Lower lobe of right lung (tissue), 2 donors: ENCODE results near the gene TESMIN. TPM values are rescaled to one million over a fixed set of nuclear protein-coding genes. Genes with fewer than 3 reads are reported as not detected.

ENCODE experiments used
- ATAC-seq, 2 donors: fragments of 200-7000 bp; cut with Tn5 transposase; one replicate each; pipeline ENCODE4 v1.9.1; 2020 to 2022; ENCODE audit warnings: mild to moderate bottlenecking in 2 of 2, moderate library complexity in 2 of 2
- DNase-seq: peaks from one replicate; pipeline ENCODE4 v3.0.0-alpha.2; 2020
- H3K27ac ChIP-seq: fragments of 200-600 bp; one replicate; pipeline ENCODE4 v1.8.0; 2022
- H3K27me3 ChIP-seq: fragments of 200-600 bp; one replicate; pipeline ENCODE4 v1.8.0; 2022; ENCODE audit warnings: low read depth
- H3K36me3 ChIP-seq: fragments of 200-600 bp; one replicate; pipeline ENCODE4 v1.8.0; 2022; ENCODE audit warnings: mild to moderate bottlenecking
- H3K4me1 ChIP-seq: fragments of 200-600 bp; one replicate; pipeline ENCODE4 v1.8.0; 2022
- H3K4me3 ChIP-seq: fragments of 200-600 bp; one replicate; pipeline ENCODE4 v1.8.0; 2022; ENCODE audit warnings: mild to moderate bottlenecking
- H3K9me3 ChIP-seq: fragments of 200-600 bp; one replicate; pipeline ENCODE4 v1.8.0; 2022
- intact Hi-C: fragments of 100-400 bp; cut with DNase I; formaldehyde crosslinking; loops from one replicate; pipeline ENCODE4 v1.11.0; 2022
- total RNA-seq: library from RNA; stranded (reverse); fragmentation: NEBNext Ultra II Directional; extraction: Animal tissue kit (Norgen Biotek cat#: 25700); gene quantifications from one replicate; pipeline ENCODE4 v1.2.1, GENCODE V29; 2021
- TF ChIP-seq, protein P1 (sequence below): fragments of 200-600 bp; IDR thresholded peaks from one replicate; pipeline ENCODE4 v1.8.0; 2022; ENCODE audit warnings: antibody characterized with exemption, mild to moderate bottlenecking
- donor health status: DM: no; HTN: yes; CAD: no; lungs with severe emphysema.

TESMIN gene
- total RNA-seq, 1 donor from 2014 or later = 1.9 TPM

DNA sequence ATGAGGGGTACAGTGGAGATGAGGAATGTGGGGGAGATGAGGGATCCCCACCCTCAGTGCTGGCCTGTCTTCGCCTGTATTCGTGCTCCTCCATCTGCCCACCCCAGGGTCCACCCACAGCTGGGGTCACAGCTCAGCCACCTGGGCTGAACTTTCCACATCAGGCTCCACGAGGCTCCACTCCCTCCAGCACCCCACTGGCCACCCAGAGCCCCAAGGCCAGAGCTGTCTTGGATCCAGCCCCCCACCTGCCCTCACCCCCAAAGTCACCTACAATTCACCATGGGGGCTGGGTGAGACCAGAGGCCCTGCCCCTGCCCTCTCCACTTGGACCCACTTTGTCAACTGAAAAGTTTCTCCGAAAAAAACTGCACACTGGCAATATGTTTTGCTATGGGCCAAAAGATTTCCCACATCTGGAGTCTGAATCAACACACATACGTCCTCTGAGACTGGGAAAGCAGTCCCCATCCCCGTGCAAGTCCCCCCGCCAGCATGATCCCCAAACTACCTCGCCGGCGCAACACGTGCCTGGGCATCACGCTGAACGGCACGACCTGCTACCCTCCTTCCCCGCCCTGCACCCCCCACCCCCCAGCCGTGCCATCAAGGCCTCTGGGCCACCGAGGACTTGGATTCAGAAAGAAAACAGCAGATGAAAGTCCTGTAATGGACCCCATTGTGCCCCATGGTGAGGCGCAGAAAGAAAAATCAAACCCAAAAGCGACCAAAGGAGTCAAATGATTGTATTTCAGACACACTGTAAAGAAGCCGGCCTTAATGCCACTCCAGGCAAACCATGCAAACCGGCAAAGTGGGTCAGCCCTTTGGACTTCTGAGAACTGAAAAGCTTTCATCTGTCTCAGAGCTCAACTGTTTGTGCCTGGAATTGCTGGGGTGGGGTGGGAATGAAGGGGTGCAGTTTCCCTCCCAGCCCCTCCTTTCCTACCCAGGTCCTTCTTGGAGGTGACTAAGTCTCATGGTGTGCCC, 83.5 kb downstream of the TESMIN start:
- H3K9me3 ChIP-seq = no peaks in the 10 kb centered on the region
- no peak overlapping the region for H3K4me3 ChIP-seq
- H3K27ac ChIP-seq = no peak overlapping the region
- no peaks in the 10 kb centered on the region for H3K4me1 ChIP-seq
- H3K36me3 ChIP-seq = no peaks in the 10 kb centered on the region
- no peak for DNase-seq
- TF ChIP-seq, protein P1, sequence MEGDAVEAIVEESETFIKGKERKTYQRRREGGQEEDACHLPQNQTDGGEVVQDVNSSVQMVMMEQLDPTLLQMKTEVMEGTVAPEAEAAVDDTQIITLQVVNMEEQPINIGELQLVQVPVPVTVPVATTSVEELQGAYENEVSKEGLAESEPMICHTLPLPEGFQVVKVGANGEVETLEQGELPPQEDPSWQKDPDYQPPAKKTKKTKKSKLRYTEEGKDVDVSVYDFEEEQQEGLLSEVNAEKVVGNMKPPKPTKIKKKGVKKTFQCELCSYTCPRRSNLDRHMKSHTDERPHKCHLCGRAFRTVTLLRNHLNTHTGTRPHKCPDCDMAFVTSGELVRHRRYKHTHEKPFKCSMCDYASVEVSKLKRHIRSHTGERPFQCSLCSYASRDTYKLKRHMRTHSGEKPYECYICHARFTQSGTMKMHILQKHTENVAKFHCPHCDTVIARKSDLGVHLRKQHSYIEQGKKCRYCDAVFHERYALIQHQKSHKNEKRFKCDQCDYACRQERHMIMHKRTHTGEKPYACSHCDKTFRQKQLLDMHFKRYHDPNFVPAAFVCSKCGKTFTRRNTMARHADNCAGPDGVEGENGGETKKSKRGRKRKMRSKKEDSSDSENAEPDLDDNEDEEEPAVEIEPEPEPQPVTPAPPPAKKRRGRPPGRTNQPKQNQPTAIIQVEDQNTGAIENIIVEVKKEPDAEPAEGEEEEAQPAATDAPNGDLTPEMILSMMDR = no peak
- peaks cover 28% of the 10 kb centered on the region for H3K27me3 ChIP-seq
- no peak for ATAC-seq
- intact Hi-C loops = no loop called here

DNA sequence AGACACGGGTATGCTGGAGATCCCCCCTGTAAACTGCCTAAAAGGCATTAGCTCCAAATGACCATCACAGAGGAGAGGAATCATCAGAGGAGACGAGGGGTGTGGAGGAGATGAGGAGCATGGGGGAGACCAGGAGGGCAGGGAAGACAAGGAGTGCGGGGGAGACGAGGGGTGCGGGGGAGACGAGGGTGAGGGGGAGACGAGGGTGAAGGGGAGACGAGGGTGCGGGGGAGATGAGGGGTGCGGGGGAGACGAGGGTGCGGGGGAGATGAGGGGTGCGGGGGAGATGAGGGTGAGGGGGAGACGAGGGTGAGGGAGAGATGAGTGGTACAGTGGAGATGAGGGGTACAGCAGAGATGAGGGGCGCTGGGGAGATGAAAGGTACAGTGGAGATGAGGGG, 84.5 kb downstream of the TESMIN start:
- ATAC-seq (no peak), DNase-seq (no peak)
- intact Hi-C loops = no loop called here

DNA sequence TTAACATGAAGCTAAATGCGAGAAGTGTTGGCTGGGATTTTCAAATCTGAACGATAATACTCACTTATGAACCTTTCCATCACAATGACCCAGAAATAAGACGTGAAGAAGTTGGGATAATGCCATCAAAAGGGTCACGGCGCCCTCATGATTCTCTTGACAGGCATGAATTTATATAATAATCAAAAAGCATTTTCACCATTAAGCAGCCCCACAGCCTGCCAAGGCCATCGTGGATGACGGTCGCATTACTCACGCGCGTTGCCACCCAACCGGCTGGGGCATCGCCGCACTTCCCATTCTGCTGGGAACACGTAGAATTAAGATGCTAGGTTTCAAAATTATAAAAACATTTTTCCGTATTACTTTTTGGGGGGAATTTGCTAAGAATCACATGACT, 85.9 kb downstream of the TESMIN start:
- H3K27ac ChIP-seq = no peak overlapping the region
- intact Hi-C loops = no loop called here
- no peaks in the 10 kb centered on the region for H3K36me3 ChIP-seq
- TF ChIP-seq, protein P1 = no peak
- H3K27me3 ChIP-seq = peaks cover 28% of the 10 kb centered on the region
- H3K4me1 ChIP-seq = no peaks in the 10 kb centered on the region
- ATAC-seq (no peak), DNase-seq (peak; percentile 41)
- no peak overlapping the region for H3K4me3 ChIP-seq
- no peaks in the 10 kb centered on the region for H3K9me3 ChIP-seq

More for the DNA sequence above, 84.5 kb downstream of the TESMIN start:
- TF ChIP-seq, protein P1 = no peak
- Histone ChIP-seq H3K9me3 (no peaks in the 10 kb centered on the region), H3K36me3 (no peaks in the 10 kb centered on the region), H3K27ac (no peak overlapping the region), H3K4me3 (no peak overlapping the region), H3K27me3 (peaks cover 28% of the 10 kb centered on the region), H3K4me1 (no peaks in the 10 kb centered on the region)

DNA sequence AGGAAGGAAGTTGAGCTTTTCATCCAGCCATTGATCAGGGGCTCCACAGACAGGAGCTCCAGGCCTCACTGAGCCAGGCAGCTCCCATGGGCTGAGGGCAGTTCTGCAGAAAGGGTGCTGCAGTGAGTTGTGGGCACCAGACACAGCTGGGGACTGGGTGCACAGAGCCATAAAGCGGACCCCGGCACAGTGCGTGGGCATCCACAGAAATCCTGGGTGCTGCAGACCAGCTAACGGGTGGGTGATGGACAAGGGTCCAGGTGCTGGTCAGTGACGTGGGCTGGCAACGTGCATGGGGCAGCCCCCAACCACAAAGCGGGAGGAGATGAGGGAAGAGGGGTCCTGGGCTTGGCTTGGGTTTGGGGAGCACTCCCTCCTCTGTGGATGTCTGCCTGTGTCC, 86.4 kb downstream of the TESMIN start:
- ATAC-seq = no peak
- no peaks in the 10 kb centered on the region for H3K36me3 ChIP-seq
- peaks cover 28% of the 10 kb centered on the region for H3K27me3 ChIP-seq
- no peaks in the 10 kb centered on the region for H3K4me1 ChIP-seq
- H3K27ac ChIP-seq = no peak overlapping the region
- TF ChIP-seq, protein P1 = no peak
- no peak overlapping the region for H3K4me3 ChIP-seq
- H3K9me3 ChIP-seq = no peaks in the 10 kb centered on the region
- DNase-seq = peak; percentile 17
- intact Hi-C loops = no loop called here

DNA sequence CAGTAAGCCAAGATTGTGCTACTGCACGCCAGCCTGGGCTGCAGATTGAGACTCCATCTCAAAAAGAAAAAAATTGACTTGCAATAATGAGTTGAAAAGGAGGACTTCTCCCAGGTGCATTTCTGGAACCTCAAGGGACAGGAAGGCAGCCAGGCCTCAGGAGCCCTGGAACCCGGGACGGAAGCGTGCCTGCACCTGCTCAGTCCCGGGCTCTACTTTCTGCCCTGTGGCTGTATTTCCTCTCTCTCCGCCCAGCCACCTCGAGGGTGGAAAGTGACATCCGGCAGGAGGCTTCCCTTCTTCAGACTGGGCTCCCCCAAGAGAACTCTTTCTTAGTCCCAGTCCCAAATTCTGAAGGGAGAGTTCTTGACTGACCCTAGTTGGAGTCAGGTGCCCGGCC, 87.2 kb downstream of the TESMIN start:
- no peak for DNase-seq

More for the DNA sequence above, 87.2 kb downstream of the TESMIN start:
- ATAC-seq = no peak
- Histone ChIP-seq H3K36me3 (no peaks in the 10 kb centered on the region), H3K4me1 (no peaks in the 10 kb centered on the region), H3K9me3 (no peaks in the 10 kb centered on the region), H3K27ac (no peak overlapping the region), H3K27me3 (peaks cover 28% of the 10 kb centered on the region), H3K4me3 (no peak overlapping the region)
- intact Hi-C loops = no loop called here
- TF ChIP-seq, protein P1 = no peak
